Neuron (in vitro differentiated cells): ENCODE measurements around the gene FAM171A1.
"Not testable (repeated sequence)": the region's sequence is repeated elsewhere in the genome, so short reads cannot be mapped to it uniquely, and the experiment has no call there.

Source experiments
- H2AFZ ChIP-seq: one replicate; pipeline ENCODE4 v1.6.1; 2013; ENCODE audit warnings: low read depth, mild to moderate bottlenecking, inconsistent platforms, low read length, moderate library complexity
- H3K27me3 ChIP-seq: one replicate; pipeline ENCODE4 v1.6.1; 2013; ENCODE audit warnings: low read length; ENCODE audit not compliant: insufficient read depth
- H3K36me3 ChIP-seq: one replicate; pipeline ENCODE4 v1.6.1; 2013; ENCODE audit warnings: low read length; ENCODE audit not compliant: insufficient read depth
- H3K4me1 ChIP-seq: one replicate; pipeline ENCODE4 v1.6.1; 2013; ENCODE audit warnings: low read length; ENCODE audit not compliant: insufficient read depth
- H3K4me3 ChIP-seq: 2 replicates; pipeline ENCODE4 v1.5.1; 2013; ENCODE audit warnings: mild to moderate bottlenecking, low read length, moderate library complexity
- H3K9me3 ChIP-seq: one replicate; pipeline ENCODE4 v1.6.1; 2013; ENCODE audit warnings: low read length

FAM171A1 gene

DNA sequence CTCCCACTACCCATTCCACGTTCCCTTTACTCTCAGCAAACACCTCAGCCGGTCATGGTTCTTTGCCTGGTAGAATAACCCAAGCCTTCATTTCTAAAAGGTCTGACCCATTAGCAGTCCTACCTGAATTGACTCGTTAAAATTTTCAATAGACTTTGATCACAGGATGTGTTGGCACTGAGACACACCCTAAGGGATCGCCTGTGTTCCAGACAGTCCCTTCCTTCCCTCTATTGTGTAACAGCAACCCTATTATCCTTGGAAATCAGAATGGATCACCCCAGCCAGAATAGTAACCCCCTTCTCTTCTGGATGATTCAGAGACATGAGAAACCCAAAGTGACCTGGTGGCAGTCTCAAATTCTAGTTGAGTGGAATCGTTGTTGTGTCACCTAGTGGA is 20.4 kb upstream of the FAM171A1 start:
- Histone ChIP-seq H3K9me3 (no peaks in the 10 kb centered on the region), H2AFZ (no peak overlapping the region), H3K27me3 (no peaks in the 10 kb centered on the region), H3K4me1 (no peaks in the 10 kb centered on the region), H3K36me3 (no peaks in the 10 kb centered on the region), H3K4me3 (no peak overlapping the region)

DNA sequence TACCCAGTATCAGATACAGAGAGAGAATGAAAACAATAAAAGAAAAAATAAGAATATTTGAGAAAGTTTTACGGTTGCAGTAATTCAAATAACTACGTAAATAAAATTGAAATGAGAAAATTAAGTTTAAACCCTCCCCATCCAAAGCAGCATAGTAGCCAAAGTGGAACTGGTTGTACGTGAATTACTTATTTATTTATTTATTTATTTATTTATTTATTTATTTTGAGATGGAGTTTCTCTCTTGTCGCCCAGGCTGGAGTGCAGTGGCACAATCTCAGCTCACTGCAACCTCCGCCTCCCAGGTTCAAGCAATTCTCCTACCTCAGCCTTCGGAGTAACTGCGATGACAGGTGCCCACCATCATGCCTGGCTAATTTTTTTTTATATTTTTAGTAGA is 17.1 kb upstream of the FAM171A1 start:
- not testable (repeated sequence) for H3K4me3 ChIP-seq, H3K4me1 ChIP-seq, H2AFZ ChIP-seq, H3K36me3 ChIP-seq, H3K9me3 ChIP-seq, H3K27me3 ChIP-seq

DNA sequence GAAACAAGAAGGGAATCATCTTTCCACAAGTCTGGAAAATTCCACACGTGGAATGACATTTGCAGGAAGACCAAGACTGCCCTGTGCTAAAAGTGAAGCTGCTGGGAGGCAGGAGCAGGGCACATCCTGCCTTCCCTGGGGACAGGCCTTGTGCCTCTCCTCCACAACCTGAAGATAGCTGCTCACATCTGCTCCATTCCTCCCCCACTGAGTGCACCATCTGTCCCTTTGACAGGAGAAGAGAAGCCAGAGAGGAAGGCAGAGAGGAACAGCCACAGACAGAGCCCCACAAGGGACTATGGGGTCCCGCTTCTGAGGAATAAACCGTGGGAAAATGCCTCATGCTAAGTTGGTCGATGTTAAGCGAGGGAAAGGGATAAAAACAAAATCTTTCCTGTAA is 15.9 kb upstream of the FAM171A1 start:
- no peak overlapping the region for H3K4me3 ChIP-seq
- H3K27me3 ChIP-seq = no peaks in the 10 kb centered on the region
- no peaks in the 10 kb centered on the region for H3K9me3 ChIP-seq

DNA sequence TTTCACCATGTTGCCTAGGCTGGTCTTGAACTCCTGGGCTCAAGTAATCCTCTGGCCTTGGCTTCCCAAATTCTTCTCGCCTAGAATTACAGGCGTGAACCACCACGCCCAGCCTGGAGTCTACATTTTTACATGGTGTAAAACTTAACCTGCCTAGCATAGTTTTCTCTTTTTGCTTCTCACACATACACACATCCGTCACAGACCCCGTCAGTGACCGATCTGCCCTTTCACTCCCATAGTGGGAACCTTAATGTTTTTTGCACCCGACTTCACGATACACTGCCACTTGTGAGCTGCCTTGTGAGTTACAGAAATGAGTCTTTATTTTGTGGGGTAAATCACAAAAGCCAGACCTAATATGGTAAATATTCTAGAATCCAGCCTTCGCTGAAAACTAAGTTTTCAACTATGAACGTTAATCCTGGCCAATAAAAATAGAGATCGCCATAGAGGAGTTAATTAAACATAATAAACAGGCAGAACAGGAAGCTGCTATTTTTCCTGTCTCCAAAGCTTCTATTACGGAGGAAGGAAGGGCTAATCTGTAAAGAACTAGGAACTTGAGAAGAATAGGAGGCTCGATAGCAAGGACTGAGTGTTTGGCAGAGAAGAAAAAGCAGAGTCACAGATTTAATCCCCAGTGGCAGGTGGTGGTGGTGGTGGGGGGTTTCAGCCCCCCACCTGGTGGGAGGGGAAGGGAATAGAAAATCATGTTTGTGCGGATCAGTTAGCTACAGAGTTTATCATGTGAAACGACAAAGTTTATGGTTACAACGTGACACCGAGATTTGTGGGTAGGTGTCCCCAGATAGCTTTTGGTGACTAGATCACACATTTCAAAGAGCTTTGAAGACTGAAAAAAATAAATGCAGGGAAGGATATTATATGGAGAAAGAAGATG is 14.7 kb upstream of the FAM171A1 start:
- Histone ChIP-seq H3K4me1 (no peaks in the 10 kb centered on the region), H3K9me3 (no peaks in the 10 kb centered on the region), H2AFZ (no peak overlapping the region), H3K4me3 (no peak overlapping the region), H3K36me3 (no peaks in the 10 kb centered on the region), H3K27me3 (no peaks in the 10 kb centered on the region)

More for the DNA sequence above, 15.9 kb upstream of the FAM171A1 start:
- Histone ChIP-seq H3K4me1 (no peaks in the 10 kb centered on the region), H2AFZ (no peak overlapping the region), H3K36me3 (no peaks in the 10 kb centered on the region)

DNA sequence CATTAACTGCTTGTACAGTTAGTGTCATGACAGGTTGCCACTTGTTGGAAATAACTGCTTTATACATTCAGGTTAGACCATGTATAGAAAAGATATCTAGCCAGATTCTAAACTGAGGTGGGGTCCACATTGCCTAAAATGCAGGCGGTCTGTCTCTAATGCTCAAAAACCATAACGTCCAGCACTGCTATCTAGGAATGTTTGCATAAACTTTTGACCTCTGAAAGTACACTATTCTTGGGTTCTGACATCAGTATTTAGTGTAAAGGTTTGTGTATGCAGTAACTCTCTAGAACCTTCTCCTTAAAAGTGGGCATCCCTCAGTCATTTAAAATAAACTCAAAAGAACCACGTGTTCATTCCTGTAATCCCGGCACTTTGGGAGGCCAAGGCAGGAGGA is 10.3 kb upstream of the FAM171A1 start:
- Histone ChIP-seq H3K4me3 (no peak overlapping the region), H3K27me3 (peaks cover 3% of the 10 kb centered on the region), H3K4me1 (no peaks in the 10 kb centered on the region), H2AFZ (no peak overlapping the region), H3K9me3 (no peaks in the 10 kb centered on the region), H3K36me3 (no peaks in the 10 kb centered on the region)

DNA sequence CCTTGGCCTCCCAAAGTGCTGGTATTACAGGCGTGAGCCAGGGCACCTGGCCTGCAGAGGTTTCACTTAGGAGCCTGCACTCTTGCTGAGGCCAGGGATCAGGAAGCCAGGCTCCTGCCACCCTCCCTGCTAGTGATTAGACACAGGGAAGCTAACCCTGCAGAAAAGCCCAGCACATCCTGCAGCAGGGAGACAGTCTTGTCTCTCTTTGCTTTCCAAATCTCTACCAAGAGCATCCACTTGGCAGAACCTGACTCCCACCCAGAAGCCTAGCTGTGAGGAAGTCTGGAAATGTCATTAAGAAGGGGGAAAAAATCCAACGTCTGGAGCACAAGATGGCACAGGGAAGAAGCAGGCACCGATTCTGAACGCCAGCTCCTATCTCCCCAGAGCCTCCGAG is 8.0 kb upstream of the FAM171A1 start:
- Histone ChIP-seq H3K9me3 (no peaks in the 10 kb centered on the region), H3K4me1 (peaks cover 2% of the 10 kb centered on the region), H3K36me3 (no peaks in the 10 kb centered on the region)

DNA sequence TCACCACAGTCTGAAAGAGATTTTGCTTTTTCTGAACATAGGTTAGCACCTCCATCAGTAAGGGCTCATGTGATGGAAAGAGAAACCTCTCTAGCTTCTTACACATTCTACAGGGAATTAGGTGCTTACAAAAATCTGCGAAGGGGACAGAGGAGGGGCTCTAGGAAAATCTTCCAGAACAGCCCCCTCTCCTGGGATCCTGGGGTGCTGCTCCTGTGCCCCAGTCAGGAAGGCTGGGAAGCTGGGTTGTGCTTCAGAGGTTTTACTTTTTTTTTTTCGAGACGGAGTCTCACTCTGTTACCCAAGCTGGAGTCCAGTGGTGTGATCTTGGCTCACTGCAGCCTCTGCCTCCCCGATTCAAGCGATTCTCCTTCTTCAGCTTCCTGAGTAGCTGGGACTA is 7.5 kb upstream of the FAM171A1 start:
- H3K4me1 ChIP-seq = peaks cover 6% of the 10 kb centered on the region
- H3K4me3 ChIP-seq = no peak overlapping the region
- H3K36me3 ChIP-seq = no peaks in the 10 kb centered on the region
- peaks cover 3% of the 10 kb centered on the region for H3K27me3 ChIP-seq
- no peak overlapping the region for H2AFZ ChIP-seq
- H3K9me3 ChIP-seq = no peaks in the 10 kb centered on the region

More for the DNA sequence above, 8.0 kb upstream of the FAM171A1 start:
- Histone ChIP-seq H2AFZ (no peak overlapping the region), H3K4me3 (no peak overlapping the region), H3K27me3 (peaks cover 3% of the 10 kb centered on the region)

DNA sequence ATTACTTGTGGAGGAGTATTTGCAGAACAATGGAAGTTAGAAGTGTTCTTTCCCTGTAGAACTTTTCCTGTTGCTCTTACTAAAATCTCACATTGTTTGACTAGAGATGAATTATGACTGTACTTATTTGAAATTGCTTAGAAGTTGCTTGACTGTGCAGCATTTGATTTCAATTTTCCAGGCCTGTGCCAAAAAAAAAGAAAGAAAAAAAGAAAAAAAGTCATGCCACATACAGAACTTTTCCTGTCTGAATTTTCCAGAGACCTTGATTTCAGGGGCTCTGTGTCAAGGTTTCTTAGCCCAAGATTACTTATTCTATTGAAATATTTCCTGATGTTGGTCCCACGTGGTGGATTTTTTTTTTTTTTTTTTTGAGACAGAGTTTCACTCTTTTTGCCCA is 3.5 kb upstream of the FAM171A1 start:
- Histone ChIP-seq H2AFZ (no peak overlapping the region), H3K4me3 (no peak overlapping the region), H3K36me3 (no peaks in the 10 kb centered on the region), H3K27me3 (peaks cover 3% of the 10 kb centered on the region), H3K4me1 (peaks cover 7% of the 10 kb centered on the region), H3K9me3 (no peaks in the 10 kb centered on the region)

DNA sequence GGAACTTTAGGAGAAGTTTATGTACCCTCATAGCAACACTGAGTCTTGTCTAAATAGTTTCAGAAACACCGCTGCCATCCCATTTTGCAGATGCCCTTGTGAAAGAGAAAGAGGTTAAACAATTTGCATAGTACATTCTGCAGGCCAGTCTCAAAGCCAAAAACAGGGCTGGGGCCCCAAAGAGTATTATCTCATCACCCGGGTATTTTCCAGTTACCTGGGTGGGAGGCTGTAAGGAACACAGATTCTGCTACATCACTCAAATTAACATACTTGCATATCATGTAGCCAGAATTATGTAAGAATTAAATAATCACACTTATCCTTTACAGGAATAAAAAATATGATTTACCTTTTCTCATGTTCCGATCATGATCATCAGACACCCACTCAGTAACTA is 3.1 kb upstream of the FAM171A1 start:
- Histone ChIP-seq H3K27me3 (peaks cover 3% of the 10 kb centered on the region), H3K4me3 (no peak overlapping the region), H3K4me1 (peaks cover 11% of the 10 kb centered on the region), H3K36me3 (no peaks in the 10 kb centered on the region), H2AFZ (no peak overlapping the region), H3K9me3 (no peaks in the 10 kb centered on the region)

DNA sequence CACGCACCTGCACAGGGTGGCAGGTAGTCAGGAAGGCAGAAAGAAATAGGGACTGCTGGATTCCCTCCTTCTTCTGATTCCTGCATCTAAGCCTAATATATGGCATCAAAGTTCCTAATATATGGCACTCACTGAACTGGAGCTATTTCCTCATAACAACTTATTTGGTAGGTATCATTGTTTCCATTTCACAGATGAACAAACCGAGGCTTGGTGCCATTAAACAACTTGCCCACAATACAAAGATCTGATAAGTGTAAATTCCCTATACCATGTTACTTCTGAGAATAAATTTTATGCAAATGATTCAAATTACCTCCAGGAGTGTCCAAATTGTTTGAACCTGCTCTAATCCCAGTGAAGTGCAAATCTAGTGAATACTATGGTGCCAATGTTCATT is 2.1 kb upstream of the FAM171A1 start:
- Histone ChIP-seq H3K27me3 (no peaks in the 10 kb centered on the region), H3K36me3 (no peaks in the 10 kb centered on the region), H3K9me3 (no peaks in the 10 kb centered on the region), H3K4me1 (peaks cover 19% of the 10 kb centered on the region), H3K4me3 (no peak overlapping the region), H2AFZ (no peak overlapping the region)

DNA sequence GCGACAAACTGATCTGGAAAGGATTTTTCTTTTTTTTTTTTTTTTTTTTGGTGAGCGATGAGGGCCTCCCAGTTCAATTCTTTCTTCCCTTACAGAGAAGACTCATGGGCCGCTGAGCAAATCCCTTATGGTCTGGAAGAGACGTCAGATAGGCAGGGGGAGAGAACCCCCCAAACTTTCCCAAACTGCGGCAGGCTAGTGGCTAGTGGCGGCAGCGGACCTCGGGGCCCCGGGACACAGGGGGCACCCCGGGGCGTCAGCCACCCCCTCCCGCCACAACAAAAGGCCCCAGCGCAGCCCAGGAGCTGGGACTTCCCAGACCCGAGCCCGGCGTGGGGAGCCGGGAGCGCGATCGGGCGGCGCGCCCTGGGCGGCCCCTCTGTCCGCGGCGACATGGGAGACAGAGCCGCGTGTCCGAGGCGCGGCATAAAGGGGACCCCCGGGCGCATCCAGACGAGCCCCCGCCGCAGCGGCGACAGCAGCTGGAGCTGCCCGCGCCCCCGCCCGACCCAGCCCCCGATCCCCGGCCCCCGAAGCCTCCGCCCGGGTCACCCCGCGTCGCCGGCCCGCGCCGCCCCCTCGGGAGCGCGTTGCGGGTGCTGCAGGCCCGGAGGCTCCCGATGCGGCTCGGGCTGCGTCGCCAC is 755 bp downstream of the FAM171A1 start:
- H3K9me3 ChIP-seq = no peaks in the 10 kb centered on the region

DNA sequence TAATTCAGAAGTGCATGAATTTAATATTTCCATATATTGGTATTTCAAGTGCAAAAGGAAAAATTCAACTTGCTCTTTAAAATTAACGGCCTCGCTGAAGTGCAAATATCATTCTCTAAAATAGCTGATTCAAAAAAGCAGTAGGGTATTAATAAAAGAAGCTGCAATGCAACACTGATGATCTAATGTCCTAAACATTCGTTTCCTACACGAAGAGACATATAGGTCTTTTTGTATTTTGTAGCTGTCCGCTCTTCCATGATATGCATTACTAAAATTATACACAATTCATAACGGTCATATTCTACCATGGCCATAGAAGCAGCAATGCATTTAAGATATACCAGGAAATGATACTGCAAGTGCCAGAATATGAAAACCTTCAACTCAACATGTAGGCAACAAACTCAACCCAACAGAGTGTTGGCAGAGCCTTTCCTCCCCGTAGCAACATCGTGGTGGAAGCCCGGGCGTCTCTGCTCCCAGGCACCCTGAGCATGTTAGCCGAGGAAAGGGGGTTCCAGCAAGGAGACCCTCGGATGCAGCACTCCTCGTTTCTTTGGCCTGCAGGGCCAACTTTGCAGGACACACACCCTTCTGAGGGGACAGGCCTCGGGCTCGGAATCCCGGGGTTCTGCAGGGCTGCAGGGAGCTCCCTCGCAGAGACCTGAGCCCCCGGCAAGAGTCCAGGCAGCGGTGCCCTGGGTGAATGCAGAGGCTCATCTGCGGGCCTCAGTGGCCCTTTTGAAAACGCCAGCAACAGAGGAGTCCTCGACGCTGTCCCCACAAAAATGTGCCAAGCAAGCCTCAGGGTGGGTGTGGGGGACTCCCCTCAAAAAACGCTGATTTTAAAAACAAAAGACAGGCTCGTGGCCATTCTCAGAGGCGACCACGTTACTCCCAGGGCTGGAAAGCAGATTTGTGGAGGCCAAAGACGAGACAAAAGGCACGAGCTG is 1.6 kb downstream of the FAM171A1 start:
- Histone ChIP-seq H3K36me3 (no peaks in the 10 kb centered on the region), H3K9me3 (peaks cover 4% of the 10 kb centered on the region), H3K27me3 (no peaks in the 10 kb centered on the region), H3K4me3 (peak overlapping the region; percentile 71), H2AFZ (peak overlapping the region; percentile 49), H3K4me1 (peaks cover 19% of the 10 kb centered on the region)

More for the DNA sequence above, 755 bp downstream of the FAM171A1 start:
- no peaks in the 10 kb centered on the region for H3K27me3 ChIP-seq
- H3K4me3 ChIP-seq = peak overlapping the region; percentile 71
- H3K4me1 ChIP-seq = peaks cover 19% of the 10 kb centered on the region
- H3K36me3 ChIP-seq = no peaks in the 10 kb centered on the region
- H2AFZ ChIP-seq = peak overlapping the region; percentile 49
